Left ventricle myocardium superior (tissue), 1 donor: ENCODE measurements around the gene PBX1. TPM values are rescaled to one million over a fixed set of nuclear protein-coding genes. Genes with fewer than 3 reads are reported as not detected.

Experiments
- ATAC-seq: fragments of 200-7000 bp; cut with Tn5 transposase; one replicate; pipeline ENCODE4 v1.9.1; 2020; ENCODE audit warnings: mild to moderate bottlenecking, moderate library complexity
- DNase-seq: peaks from one replicate; pipeline ENCODE4 v3.0.0-alpha.2; 2020
- intact Hi-C: fragments of 100-400 bp; cut with micrococcal nuclease; formaldehyde crosslinking; loops from one replicate; pipeline ENCODE4 v1.11.0; 2022
- total RNA-seq: library from RNA; stranded (reverse); fragmentation: NEBNext Ultra II Directional; extraction: Animal tissue kit (Norgen Biotek cat#: 25700); gene quantifications from one replicate; pipeline ENCODE4 v1.2.1, GENCODE V29; 2021
- donor health status: DM: no; HTN: yes; CAD: no; lungs with severe emphysema.

The PBX1 gene
- total RNA-seq, 1 donor from 2014 or later: 69.6 TPM

DNA sequence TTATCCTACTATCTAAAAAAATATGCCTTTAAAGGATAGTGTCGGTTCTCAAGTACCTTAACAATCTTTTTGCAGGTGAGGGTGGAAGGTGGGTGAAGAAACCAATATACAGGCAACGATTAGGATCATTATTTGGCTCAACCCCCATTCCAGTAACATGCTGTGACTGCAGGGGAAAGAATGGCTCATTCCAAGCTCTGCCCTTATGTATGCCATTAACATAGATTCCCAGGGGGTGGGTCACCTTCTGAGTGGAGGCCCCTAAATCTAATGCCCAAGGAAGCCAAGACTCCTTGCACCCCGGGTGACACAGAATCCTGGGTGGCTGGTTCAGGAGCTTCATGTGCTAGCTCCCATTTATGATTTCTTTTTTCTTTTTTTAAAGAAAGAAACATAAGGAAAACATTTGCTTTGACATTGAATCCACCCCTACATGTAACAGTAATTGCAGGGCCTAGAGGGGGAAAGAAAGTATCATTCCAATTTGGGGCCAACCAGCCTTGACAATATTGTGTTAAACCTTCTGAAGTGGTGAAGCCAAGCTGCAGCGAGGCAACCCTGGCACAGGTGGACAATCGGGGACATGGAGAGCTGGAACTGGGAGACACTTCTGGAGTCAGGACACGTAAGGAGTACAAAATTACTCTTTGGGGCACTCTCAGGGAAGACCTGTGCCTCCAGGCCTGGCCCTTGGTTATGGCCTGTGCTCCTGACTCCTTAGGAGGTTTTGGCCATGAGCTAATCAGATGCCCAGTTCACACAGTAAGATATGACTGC lies 200.3 kb downstream of the PBX1 start:
- peak; percentile 10 for ATAC-seq
- DNase-seq: no peak
- intact Hi-C loops: no loop called here

DNA sequence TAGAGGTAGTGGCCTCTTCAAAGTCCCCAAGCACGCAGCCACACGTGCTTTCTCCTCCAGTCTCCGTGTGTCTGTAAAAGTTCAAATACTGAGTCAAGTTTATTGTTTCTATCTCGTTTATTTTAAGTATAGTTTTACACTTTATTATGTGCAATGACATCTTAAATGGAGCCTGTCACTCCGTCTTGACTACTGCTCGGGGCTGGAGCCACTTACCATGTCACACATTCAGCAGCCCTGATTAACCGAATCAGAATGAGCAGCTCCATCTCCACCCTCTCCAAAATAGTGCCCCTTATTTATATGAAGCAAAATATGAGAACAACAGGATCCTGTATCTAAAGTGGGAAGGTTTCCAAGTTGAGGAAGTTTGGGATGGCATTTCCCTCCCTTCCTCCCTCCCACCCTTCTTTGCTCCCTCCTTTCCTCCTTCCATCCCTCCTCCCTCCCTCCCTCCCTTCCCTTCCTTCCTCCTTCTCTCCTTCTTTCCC lies 201.0 kb downstream of the PBX1 start:
- DNase-seq (no peak), ATAC-seq (peak; percentile 27)
- intact Hi-C loops: no loop called here

DNA sequence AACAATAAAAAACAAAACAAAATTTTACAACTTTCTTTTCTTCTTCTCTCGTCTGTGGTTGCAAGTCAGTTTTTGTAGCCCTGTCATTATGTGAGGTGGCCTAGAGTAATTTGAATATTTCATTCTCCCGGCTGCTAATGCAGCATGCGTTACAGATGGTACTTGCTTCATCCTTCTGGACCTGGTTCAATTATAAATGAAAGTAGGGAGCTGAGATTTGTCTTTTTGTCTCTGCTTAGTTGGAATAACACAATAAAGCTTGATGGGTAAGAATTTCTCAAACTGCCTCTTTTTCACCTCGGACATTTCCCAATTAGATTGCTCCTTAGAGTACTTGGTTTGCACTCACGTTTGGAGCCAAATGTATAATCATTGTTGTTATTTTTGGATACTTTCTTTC lies 201.6 kb downstream of the PBX1 start:
- DNase-seq: no peak
- peak; percentile 42 for ATAC-seq
- intact Hi-C loops: no loop called here

DNA sequence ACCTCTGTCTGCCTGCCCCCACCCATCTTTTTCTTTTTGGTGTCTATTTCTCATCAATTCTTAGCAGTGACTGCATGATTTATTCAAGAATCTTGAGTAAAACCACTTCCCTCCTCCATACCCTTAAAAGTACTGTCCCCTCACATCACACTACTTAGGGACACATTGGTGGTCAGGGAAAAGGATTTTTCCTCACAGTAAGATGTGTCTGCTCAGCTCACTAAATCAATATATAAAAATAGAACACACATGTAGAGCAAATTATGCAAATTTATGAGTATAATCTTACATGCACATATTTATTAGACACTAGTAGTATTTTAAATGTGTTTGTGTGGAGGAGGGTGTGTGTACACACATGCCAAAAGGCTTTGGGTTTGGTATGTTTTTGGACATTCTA lies 202.0 kb downstream of the PBX1 start:
- ATAC-seq (no peak), DNase-seq (no peak)
- intact Hi-C loops: no loop called here

DNA sequence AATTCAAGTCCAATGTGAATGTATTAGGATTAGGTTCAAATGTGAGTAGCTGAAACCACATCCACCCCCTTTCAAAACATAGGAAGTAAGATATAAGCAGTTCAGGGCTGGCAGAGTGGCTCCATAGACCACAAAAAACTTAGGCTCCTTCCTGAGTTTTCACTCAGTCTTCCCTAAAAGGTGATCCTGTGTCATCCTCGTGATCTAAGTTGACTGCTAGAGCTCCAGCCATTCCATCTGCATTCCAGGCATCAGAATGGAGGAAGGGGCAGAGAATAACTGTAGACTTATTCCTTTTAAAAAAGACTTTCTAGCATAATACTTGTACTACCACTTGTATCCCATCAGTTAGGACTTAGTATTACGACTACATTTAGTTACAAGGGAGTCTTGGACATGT lies 204.1 kb downstream of the PBX1 start:
- ATAC-seq: no peak
- intact Hi-C loops: no loop called here
- no peak for DNase-seq

DNA sequence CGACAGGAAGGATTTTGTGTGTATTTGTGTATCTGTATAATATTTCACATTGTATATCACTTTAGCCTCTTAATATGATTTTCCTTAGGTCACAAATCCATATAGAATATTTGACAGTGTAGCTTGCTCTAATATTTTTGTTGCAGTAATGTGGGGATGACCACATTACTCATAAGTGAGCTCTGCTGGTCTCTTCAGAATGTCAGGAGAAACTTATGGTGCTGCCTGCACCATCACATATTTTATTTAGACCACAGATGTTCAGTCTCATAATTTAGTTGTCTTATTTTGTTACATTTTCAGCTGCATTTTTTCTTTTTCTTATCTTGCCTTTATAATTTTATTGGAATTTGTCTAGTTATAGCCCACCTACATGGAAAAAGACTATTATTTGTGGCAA lies 205.3 kb downstream of the PBX1 start:
- no peak for ATAC-seq
- intact Hi-C loops: no loop called here

DNA sequence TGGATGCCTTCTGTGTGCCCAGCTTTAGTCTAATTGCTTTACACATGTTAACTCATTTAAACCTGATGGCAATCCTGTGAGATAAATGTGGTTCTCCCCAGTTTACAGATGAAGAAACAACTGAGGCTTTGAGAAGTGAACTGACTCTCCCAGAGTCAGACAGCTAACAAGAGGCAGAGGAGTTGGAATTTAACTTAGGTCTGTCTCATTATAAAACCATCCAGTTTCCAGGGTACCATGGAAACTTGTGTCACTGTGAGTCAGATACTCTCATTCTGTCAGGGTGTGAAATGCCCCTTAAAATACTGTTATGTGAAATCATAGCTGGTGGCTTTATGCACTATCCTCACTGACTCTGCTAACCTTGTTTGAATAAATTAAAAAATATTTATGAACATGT lies 206.6 kb downstream of the PBX1 start:
- ATAC-seq (peak; percentile 16), DNase-seq (no peak)
- intact Hi-C loops: no loop called here

More for the DNA sequence above, 205.3 kb downstream of the PBX1 start:
- DNase-seq: no peak

DNA sequence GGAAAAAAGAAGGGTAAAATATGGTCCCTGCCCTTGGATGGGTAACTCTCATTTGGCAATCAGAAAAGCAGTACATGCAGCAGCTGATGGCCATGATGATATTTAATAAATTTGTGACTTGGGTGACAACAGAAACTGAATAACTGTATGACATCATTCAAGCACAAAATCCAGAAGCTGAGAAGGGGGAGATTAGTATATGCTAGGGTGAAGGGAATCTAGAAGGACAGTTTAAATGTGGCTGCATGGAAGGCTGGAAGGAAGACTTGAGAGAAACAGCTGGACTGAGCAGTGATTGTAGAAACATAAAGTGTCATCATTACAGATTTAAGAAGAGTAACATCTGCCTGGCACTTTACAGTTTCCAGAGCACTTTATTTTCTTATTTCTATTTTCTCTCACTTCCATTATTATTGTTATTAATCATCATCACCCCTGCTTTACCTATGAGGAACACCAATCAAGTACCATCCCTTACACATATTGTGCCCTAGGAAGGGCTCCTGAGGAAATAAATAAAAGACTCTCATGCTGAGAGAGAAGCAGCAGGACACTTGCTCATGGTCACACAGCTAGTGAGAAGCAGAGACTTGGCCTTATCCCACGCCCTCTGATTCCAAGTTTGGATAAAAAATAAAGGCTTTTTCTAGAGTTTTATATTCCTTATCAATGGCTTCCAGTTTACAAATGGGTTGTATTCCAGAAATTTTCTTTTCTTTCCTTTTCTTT lies 207.2 kb downstream of the PBX1 start:
- ATAC-seq (no peak), DNase-seq (no peak)
- intact Hi-C loops: no loop called here

DNA sequence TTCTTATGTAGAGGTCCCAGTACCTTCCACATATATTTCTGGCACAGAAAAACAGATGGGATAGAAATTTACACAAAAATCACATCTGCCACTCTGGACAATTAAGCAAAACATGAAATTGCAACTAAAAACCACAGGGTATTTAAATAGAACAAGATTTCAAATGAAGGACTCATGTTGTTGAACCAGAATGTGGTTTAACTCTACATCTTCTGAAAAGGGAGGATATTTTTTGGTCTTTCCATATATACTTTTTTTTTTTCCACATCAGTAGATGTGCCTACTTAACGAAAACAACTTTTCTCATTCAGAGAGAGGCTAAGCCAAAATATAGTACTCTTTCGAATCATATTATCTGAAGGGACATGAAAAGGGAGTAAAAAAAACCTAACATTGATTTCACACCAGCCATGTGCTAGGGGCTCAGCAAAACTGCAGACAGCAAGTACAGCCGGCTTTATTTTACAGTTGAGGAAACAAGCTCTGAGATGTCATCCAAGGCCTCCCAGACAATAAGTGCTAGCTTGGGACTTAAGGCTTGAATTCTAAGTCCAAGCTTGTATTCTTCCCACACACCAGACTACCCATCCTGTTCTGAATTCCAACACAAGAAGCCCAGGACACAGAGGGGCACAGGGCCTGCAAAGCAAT lies 208.9 kb downstream of the PBX1 start:
- ATAC-seq (no peak), DNase-seq (no peak)
- intact Hi-C loops: no loop called here

DNA sequence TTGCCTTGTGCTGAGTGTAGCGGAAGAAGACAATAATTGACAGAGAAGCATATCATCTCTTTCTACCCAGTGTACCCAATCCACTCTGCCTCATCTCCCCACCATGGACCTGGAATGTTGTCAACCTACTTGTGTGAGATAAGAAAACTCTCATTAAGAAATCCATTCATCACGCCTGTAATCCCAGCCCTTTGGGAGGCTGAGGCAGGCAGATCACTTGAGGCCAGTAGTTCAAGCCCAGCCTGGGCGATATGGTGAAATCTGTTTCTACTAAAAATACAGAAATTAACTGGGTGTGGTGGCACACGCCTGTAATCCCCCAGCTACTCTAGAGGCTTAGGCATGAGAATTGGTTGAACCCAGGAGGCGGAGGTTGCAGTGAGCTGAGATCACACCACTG lies 209.6 kb downstream of the PBX1 start:
- ATAC-seq (peak; percentile 6), DNase-seq (peak; percentile 24)
- intact Hi-C loops: no loop called here

DNA sequence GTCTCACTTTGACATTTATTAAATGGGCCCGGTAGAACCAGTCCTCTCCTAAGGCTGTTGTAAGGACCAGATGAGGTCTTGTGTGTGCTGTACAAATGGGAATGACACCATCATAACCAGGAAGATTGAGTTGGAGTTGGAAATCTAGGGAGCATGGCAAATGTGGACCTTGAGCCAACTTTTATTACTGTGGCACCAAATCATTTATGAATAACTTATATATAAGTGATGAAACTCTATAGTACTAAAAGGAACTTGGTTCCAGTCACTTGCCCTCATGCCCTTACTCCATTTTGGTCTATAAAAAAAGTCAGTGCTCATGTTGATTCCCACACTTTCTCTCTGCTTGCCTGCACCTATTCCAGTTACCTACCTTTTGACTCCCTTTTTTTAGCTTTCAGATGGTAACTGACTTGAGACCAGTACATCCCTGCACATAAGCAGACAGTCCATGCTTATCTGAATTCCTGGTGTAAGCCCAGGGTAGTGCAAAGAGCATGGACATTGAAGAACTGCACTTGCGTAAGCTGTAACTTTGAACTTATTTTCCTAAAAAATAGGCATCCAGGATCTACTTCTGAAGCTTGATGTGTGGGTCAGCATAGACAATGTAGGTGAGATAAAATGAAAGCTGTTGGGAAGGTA lies 210.6 kb downstream of the PBX1 start:
- intact Hi-C loops: no loop called here
- no peak for ATAC-seq

DNA sequence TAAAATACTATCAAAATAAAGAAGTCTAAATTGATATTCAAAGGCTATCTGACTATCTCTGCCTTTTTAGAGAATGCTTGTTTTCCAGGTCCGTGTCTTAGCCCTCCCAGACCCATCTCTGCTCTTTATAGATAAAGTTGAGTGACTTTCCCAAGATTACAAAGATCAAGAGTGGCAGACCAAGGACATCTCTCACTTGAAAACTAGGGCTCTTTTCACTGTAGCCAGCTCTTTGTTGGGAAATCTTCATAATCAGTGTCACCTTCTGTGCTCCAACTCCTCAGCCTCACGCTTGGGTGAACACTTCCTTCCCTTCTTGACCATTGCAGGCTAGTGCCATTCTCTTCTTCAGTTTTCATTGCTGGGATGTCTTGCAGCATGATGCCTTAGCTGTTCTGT lies 211.1 kb downstream of the PBX1 start:
- no peak for ATAC-seq
- intact Hi-C loops: no loop called here
- no peak for DNase-seq

More for the DNA sequence above, 210.6 kb downstream of the PBX1 start:
- no peak for DNase-seq

DNA sequence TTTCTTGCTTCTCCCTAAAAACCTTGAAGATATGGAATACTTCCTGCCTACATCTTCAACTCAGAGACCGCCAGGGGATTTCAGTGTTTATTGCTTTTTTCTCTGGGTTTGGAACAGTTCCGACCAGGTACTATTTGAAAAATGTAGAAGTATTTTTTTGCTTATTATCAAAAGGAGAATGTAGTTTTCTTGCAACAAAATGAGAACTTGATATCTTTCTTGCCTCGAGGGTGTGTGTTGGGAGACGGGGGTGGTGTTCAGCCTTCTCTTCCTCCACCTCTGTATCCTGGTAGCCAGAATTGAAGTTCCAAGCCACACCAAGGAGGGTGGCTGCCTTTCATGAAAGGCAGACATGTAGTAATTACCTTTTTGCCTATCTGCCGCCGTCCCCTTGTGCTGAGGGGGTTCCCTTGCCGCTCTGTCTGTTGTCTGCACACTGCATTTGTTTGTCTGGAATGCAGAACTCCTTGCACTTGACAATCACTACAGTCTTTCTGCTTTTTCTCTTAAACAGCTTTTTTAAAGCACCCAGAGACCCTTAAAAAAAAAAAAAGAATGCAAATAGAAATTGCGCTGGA lies 212.1 kb downstream of the PBX1 start:
- no peak for DNase-seq
- intact Hi-C loops: no loop called here
- no peak for ATAC-seq

DNA sequence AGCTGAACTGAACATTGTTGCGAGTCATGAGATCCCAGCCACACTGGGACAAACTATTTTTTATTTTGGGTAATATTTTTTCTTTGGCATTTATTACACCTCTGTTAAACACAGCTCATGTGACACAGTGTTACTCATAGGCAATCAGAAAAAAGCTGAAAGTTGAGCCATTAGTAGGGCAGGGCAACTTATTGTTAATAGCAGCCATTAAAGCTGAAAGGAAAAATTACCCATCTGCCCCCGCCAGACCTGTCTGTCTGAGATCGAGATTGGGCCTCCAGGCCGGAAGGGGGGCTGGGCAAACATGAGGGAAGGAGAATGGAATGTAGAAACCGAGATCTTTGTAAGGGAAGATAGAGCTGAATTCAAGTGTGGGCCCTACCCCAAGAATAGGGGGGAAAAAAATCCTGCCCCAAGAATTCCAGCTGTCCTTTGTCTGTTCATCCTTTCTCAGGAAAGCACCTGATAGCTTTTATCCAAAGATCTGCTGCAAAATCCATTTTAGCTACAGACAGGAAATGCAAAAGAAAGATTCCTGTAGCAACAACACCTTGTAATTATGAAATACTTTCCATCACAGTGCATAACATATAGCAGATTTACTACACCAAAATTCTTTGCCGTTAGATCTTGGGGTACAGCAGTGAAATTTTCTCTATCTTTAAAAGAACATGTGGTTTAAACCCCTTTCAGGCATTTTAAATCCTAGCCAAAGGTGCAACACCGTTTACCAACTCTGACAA lies 212.8 kb downstream of the PBX1 start:
- intact Hi-C loops: no loop called here
- DNase-seq (peak; percentile 26), ATAC-seq (peak; percentile 7)

DNA sequence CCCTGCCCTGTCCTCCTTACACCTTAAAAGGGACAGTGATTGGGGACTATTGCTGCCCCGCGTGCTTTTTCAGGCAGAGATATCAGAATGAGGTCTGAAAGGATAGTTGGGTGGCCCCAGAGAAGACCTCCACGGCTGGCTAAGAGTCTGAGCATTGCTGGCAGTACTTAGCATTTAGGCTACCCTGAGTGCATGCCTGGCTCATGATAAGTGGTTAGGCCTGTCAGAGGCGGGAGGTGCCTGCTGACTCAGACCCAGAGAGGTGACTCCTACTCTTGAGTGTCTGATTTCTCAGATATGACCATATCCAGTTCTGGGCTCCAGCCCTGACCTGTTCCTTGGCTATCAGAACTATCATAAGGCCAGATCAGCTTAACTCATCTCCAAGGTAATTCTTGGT lies 213.7 kb downstream of the PBX1 start:
- peak; percentile 90 for ATAC-seq
- DNase-seq: peak; percentile 76
- intact Hi-C loops: no loop called here

DNA sequence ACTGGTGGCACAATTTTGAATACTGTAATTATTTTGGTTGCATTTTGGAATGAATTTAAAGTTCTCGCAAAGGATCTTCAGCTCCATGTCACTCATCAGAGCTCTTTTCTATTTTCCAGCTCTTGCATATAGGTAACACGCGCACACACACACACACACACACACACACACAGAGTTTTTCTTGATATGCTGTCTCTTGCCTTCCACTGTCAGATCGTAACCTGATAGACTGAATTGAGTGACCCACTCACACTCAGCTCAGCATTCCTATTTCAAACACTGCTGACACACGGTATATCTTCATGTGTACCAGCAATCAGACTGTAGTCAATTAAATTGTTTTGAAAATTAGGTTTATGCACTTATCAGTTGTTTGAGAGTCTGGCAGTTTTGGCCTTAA lies 214.1 kb downstream of the PBX1 start:
- intact Hi-C loops: no loop called here
- no peak for ATAC-seq
- DNase-seq: no peak

DNA sequence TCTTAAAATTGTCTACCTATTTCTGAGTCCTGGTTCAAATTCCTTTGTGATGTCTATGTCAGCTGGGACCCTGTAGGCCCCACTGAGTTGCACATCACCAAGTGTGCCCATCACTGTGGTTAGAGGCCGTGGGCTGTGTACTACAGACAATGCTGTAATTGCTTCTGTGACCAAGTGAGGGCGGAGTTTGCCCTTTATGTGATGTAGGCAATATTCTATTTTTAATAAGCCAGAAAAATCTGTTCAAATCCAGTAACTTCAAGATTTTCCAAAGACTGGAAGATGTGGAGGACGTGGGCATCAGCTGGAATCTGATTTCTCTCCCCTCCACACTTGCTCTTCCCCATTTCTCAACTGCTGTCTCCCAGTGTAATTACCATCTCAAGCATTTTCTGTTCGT lies 215.4 kb downstream of the PBX1 start:
- no peak for ATAC-seq
- intact Hi-C loops: no loop called here
- no peak for DNase-seq

DNA sequence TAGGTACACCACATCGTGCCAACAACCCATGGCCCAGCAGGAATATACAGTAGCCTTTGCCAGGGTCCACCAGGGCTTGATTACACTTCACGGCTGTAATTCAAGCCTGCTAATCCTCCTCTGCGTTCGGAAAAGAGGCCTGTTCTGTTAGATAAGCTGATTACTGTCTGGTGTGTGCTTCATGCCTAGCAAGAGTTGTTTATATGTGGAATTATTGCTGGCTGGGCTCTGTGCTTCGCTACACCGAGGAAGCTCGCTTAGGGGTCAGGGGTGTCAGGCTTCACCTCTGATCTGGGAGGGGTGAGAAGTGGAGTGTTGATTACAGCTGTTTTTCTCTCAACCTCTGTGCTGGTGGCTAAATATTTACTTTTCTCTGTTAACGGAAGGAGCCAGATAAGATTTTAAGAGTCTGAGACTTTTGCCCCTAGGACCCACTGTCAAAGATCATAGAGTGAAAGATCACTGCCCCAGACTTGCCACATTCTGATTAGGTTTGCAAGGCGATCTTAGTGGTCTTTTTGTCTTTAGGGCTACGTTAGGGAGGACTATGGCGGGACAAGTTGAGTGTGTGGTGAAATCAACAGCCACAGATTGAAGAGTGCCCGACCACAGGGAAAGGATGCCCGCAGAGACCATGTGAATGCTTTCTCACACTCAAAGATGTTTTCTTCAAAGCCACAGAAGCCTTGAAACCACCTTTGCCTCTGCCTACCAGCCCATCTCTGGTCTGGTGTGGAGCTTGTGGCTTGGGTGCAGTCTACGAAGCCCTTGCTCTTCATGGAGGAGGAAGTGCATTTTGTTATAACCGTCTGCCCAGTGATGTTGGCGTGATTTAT lies 216.1 kb downstream of the PBX1 start:
- ATAC-seq: no peak
- no peak for DNase-seq

More for the DNA sequence above, 216.1 kb downstream of the PBX1 start:
- intact Hi-C loops: no loop called here
